Body of pancreas (tissue), 4 donors: ENCODE measurements around the gene SEC23A. TPM values are rescaled to one million over a fixed set of nuclear protein-coding genes. Genes with fewer than 3 reads are reported as not detected.

ENCODE experiments used
- ATAC-seq: fragments of 150-250 bp; one replicate; pipeline ENCODE4 v1.9.1; 2016
- DNase-seq, 4 donors: peaks; one replicate each; pipeline ENCODE4 v3.0.0-alpha.2; 2019
- H3K27ac ChIP-seq, 4 donors: fragments of 200-600 bp; sonication (generic); 1 replicate in 3 of 4; 2 replicates in 1 of 4; pipeline versions ENCODE4 v1.5.1 to v1.6.1; 2016 to 2019; ENCODE audit warnings: mild to moderate bottlenecking in 1 of 4, mixed read lengths in 1 of 4, moderate library complexity in 1 of 4
- H3K27me3 ChIP-seq, 2 donors: fragments of 200-600 bp; sonication (generic); one replicate each; pipeline ENCODE4 v1.6.0; 2016; ENCODE audit warnings: mild to moderate bottlenecking in 1 of 2
- H3K36me3 ChIP-seq, 2 donors: fragments of 200-600 bp; sonication (generic); replicated peaks in 1 of 2; 2 replicates each; pipeline ENCODE4 v1.5.1; 2016; ENCODE audit warnings: low read depth in 2 of 2; ENCODE audit not compliant: insufficient read depth in 1 of 2
- H3K4me1 ChIP-seq: fragments of 200-600 bp; sonication (generic); one replicate; pipeline ENCODE4 v1.6.0; 2016
- H3K4me3 ChIP-seq, 2 donors: fragments of 200-600 bp; sonication (generic); 1 replicate in 1 of 2; 2 replicates in 1 of 2; pipeline ENCODE4 v1.5.1; 2016 to 2019
- H3K9me3 ChIP-seq, 3 donors: fragments of 200-600 bp; sonication (generic); 1 replicate in 2 of 3; 2 replicates in 1 of 3; pipeline ENCODE4 v1.5.1; 2016
- CTCF ChIP-seq, 7 experiments: fragments of 450-650 bp in 4 of 7; fragments of 200-600 bp in 3 of 7; sonication (generic) in 3 of 7; IDR thresholded peaks; one replicate each; pipeline ENCODE4 v1.5.1; 2016 to 2019; ENCODE audit warnings: antibody characterized with exemption in 7 of 7
- POLR2A ChIP-seq, 3 donors: fragments of 450-650 bp; IDR thresholded peaks; one replicate each; pipeline ENCODE4 v1.6.1; 2016; ENCODE audit warnings: antibody characterized with exemption in 3 of 3, mild to moderate bottlenecking in 2 of 3
- WGBS, 2 donors: methylation state at CpG; one replicate each; pipeline ENCODE4 v1.1.5; 2017; 5-methylcytosine and 5-hydroxymethylcytosine counted together
- intact Hi-C: fragments of 100-400 bp; cut with DNase I; formaldehyde crosslinking; loops from one replicate; pipeline ENCODE4 v1.15.1; 2023
- total RNA-seq, 2 donors: library from RNA; depleted of rRNA; stranded (reverse); fragments of >200 nt; gene quantifications; one replicate each; pipeline ENCODE4 v1.1.0, GENCODE V29; 2016

SEC23A gene
- total RNA-seq, 2 donors from 2014 or later = 33.2 to 62.3 TPM

GRCh38 chr14:39090548-39091111 is 12.4 kb downstream of the SEC23A start:
- H3K36me3 ChIP-seq = peaks cover 4 to 20% of the 10 kb centered on the region in 2 donors
- no peak for ATAC-seq
- H3K9me3 ChIP-seq = no peaks in the 10 kb centered on the region
- TF ChIP-seq CTCF (IDR thresholded peaks at IDR 0.05) (no peak), POLR2A (IDR thresholded peaks at IDR 0.05) (no peak)
- 83 to 86% methylated on average over 4 of the region's 4 CpGs for WGBS, 2 donors
- intact Hi-C loops = no loop called here
- no peaks in the 10 kb centered on the region for H3K4me1 ChIP-seq
- H3K27ac ChIP-seq = no peak overlapping the region
- no peaks in the 10 kb centered on the region for H3K27me3 ChIP-seq
- no peak for DNase-seq
- no peak overlapping the region for H3K4me3 ChIP-seq

- H3K36me3 ChIP-seq = peaks cover 4 to 29% of the 10 kb centered on the region in 2 donors
These were observed 15.5 kb downstream of the SEC23A start for GRCh38 chr14:39087493-39087892.

GRCh38 chr14:39085933-39086332 is 17.1 kb downstream of the SEC23A start:
- no peak for TF ChIP-seq CTCF (IDR thresholded peaks at IDR 0.05)
- no peak for TF ChIP-seq POLR2A (IDR thresholded peaks at IDR 0.05)
- H3K4me1 ChIP-seq = no peaks in the 10 kb centered on the region
- WGBS, 2 donors = 86% methylated on average over 7 of the region's 7 CpGs
- intact Hi-C loops = no loop called here
- peaks cover 3 to 25% of the 10 kb centered on the region in 2 donors for H3K36me3 ChIP-seq
- H3K4me3 ChIP-seq = no peak overlapping the region
- no peak overlapping the region for H3K27ac ChIP-seq
- no peaks in the 10 kb centered on the region for H3K9me3 ChIP-seq
- DNase-seq = no peak
- H3K27me3 ChIP-seq = no peaks in the 10 kb centered on the region
- ATAC-seq = no peak

More at GRCh38 chr14:39087493-39087892, 15.5 kb downstream of the SEC23A start:
- ATAC-seq (no peak), DNase-seq (no peak)
- intact Hi-C loops = no loop called here
- Histone ChIP-seq H3K27me3 (no peaks in the 10 kb centered on the region), H3K9me3 (no peaks in the 10 kb centered on the region), H3K27ac (no peak overlapping the region), H3K4me3 (no peak overlapping the region), H3K4me1 (no peaks in the 10 kb centered on the region)
- TF ChIP-seq CTCF (IDR thresholded peaks at IDR 0.05) = no peak
- no peak for TF ChIP-seq POLR2A (IDR thresholded peaks at IDR 0.05)
- WGBS, 2 donors = 96 to 99% methylated on average over 2 of the region's 2 CpGs

GRCh38 chr14:39083127-39083526 is 19.9 kb downstream of the SEC23A start:
- Histone ChIP-seq H3K27me3 (no peaks in the 10 kb centered on the region), H3K27ac (no peak overlapping the region), H3K4me3 (no peak overlapping the region), H3K4me1 (no peaks in the 10 kb centered on the region), H3K36me3 (peaks cover 0 to 14% of the 10 kb centered on the region in 2 donors), H3K9me3 (no peaks in the 10 kb centered on the region)
- ATAC-seq (no peak), DNase-seq (no peak)
- no peak for TF ChIP-seq POLR2A (IDR thresholded peaks at IDR 0.05)
- no peak for TF ChIP-seq CTCF (IDR thresholded peaks at IDR 0.05)
- 59 to 69% methylated on average over 5 of the region's 5 CpGs for WGBS, 2 donors
- intact Hi-C loops = no loop called here

DNA sequence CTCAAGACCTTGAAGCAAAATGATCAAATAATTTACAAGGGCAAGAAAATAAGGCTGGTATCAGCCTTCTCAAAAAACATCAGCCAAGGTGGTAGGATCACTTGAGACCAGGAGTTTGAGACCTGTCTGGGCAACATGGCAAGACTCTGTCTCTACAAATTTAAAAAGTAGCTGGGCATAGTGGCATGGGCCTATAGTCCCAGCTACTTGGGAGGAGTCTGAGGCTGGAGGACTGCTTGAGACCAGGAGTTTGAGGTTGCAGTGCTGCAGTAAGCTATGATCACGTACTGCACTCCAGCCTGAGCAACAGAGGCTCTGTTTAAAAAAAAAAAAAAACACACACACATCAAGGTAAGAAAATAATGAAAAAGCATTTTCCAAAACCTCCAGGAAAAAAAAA is 22.1 kb downstream of the SEC23A start:
- intact Hi-C loops = no loop called here
- 92 to 93% methylated on average over 1 of the region's 1 CpG for WGBS, 2 donors
- ATAC-seq = no peak
- no peaks in the 10 kb centered on the region for H3K4me1 ChIP-seq
- H3K9me3 ChIP-seq = no peaks in the 10 kb centered on the region
- no peak for TF ChIP-seq CTCF (IDR thresholded peaks at IDR 0.05)
- no peak for TF ChIP-seq POLR2A (IDR thresholded peaks at IDR 0.05)
- H3K36me3 ChIP-seq = peaks cover 0 to 21% of the 10 kb centered on the region in 2 donors
- no peak overlapping the region for H3K4me3 ChIP-seq
- H3K27me3 ChIP-seq = no peaks in the 10 kb centered on the region
- H3K27ac ChIP-seq = no peak overlapping the region
- DNase-seq = no peak
